Caco-2 (cell line): ENCODE results near the gene CAMK2D. TPM values are rescaled to one million over a fixed set of nuclear protein-coding genes. Genes with fewer than 3 reads are reported as not detected.

ENCODE experiments used
- BruUV-seq: library from RNA; stranded (reverse); fragments of 400-500 nt; replicated peaks from 2 replicates; lab custom pipeline; 2021; lab: Mats Ljungman, UMichigan
- CTCF ChIA-PET: fragments of 300-600 bp; sonication (Branson Sonifier 250); formaldehyde crosslinking; loops from one replicate; lab custom pipeline; 2022; ENCODE audit warnings: antibody characterized with exemption; lab: Charles Lee
- POLR2A ChIA-PET: fragments of 300-600 bp; sonication (Branson Sonifier 250); formaldehyde crosslinking; loops from one replicate; lab custom pipeline; 2022; ENCODE audit warnings: antibody characterized with exemption; lab: Charles Lee
- DNase-seq, 2 experiments: peaks; one replicate each; pipeline versions ENCODE4 v3.0.0 to v3.0.0-alpha.2; 2020 to 2022
- H3K27me3 ChIP-seq: replicated peaks from 2 replicates; pipeline ENCODE4 v1.6.0; 2011; ENCODE audit warnings: low read length; ENCODE audit not compliant: control insufficient read depth, insufficient read depth
- H3K36me3 ChIP-seq: 2 replicates; pipeline ENCODE4 v1.5.1; 2011; ENCODE audit warnings: low read length; ENCODE audit not compliant: control insufficient read depth, insufficient read depth
- H3K4me1 ChIP-seq: fragments of 250-450 bp; sonication (Bioruptor Pico); 2 replicates; pipeline ENCODE4 v1.5.1; 2020; ENCODE audit warnings: mild to moderate bottlenecking
- H3K4me3 ChIP-seq: 2 replicates; pipeline ENCODE4 v1.5.1; 2011; ENCODE audit warnings: low read depth, mild to moderate bottlenecking, control low read depth, low read length
- H3K9me3 ChIP-seq: fragments of 250-450 bp; sonication (Bioruptor Pico); 2 replicates; pipeline ENCODE4 v1.5.1; 2020; ENCODE audit warnings: mild to moderate bottlenecking, moderate library complexity
- H3K27ac Mint-ChIP-seq: one replicate; pipeline ENCODE4 v1.8.0; 2022; ENCODE audit warnings: mixed read lengths; ENCODE audit not compliant: unreplicated experiment
- H3K27me3 Mint-ChIP-seq: one replicate; pipeline ENCODE4 v1.8.0; 2022; ENCODE audit warnings: mixed read lengths; ENCODE audit not compliant: insufficient read depth, unreplicated experiment
- H3K36me3 Mint-ChIP-seq: one replicate; pipeline ENCODE4 v1.8.0; 2022; ENCODE audit warnings: mild to moderate bottlenecking, mixed read lengths; ENCODE audit not compliant: insufficient read depth, unreplicated experiment
- H3K4me1 Mint-ChIP-seq: one replicate; pipeline ENCODE4 v1.8.0; 2022; ENCODE audit warnings: low read depth, mixed read lengths; ENCODE audit not compliant: unreplicated experiment
- H3K4me3 Mint-ChIP-seq: one replicate; pipeline ENCODE4 v1.8.0; 2022; ENCODE audit warnings: mild to moderate bottlenecking, moderate library complexity, mixed read lengths; ENCODE audit not compliant: unreplicated experiment
- H3K9me3 Mint-ChIP-seq: one replicate; pipeline ENCODE4 v1.8.0; 2022; ENCODE audit warnings: mixed read lengths; ENCODE audit not compliant: unreplicated experiment
- intact Hi-C: fragments of 100-400 bp; cut with micrococcal nuclease; formaldehyde crosslinking; loops from one replicate; pipeline ENCODE4 v1.10.0; 2022; ENCODE audit not compliant: unreplicated experiment
- total RNA-seq: library from RNA; stranded (reverse); gene quantifications from 2 replicates; pipeline ENCODE4 v1.2.3, GENCODE V29; 2022
- TF ChIP-seq, protein P1 (sequence below), 2 experiments: fragments of 200-600 bp in 1 of 2; IDR thresholded peaks; 1 replicate in 1 of 2; 2 replicates in 1 of 2; pipeline versions ENCODE4 v1.5.1 to v1.8.0; 2011 to 2022; ENCODE audit warnings: antibody characterized with exemption in 1 of 2, control low read depth in 1 of 2, inconsistent platforms in 1 of 2, low read depth in 1 of 2, low read length in 1 of 2, mild to moderate bottlenecking in 1 of 2, moderate library complexity in 1 of 2; ENCODE audit not compliant: insufficient read depth in 1 of 2, severe bottlenecking in 1 of 2, unreplicated experiment in 1 of 2

CAMK2D gene
- total RNA-seq, 1 experiment from 2014 or later: 65.6 TPM

DNA sequence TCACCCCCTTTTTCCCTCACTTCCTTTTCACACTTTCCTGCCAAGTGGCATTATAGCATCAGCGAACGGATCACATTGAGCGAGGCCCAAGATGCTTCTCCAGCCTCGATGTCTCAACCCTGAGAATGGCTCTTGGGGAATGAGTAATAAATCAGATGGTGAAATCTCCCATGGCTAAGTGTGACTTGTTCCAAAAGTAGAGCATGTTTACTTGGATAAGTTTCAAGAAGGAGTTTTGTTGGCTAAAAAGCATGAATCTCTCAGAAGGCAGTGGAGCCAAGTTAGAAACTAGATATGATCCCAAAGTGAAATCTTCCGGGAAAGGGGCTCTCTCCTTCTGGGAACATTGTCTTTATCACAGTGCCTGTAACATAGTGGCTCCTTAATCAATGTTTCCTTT is 316.3 kb downstream of the CAMK2D start:
- CTCF ChIA-PET: no interaction called here
- POLR2A ChIA-PET: no interaction called here
- Histone ChIP-seq H3K9me3 (no peaks in the 10 kb centered on the region), H3K36me3 (no peaks in the 10 kb centered on the region), H3K4me1 (no peaks in the 10 kb centered on the region), H3K27me3 (no peaks in the 10 kb centered on the region), H3K4me3 (no peak overlapping the region)
- Mint-ChIP-seq H3K9me3 (peaks cover 9% of the 10 kb centered on the region), H3K4me3 (no peak overlapping the region), H3K27ac (no peak overlapping the region), H3K27me3 (no peaks in the 10 kb centered on the region), H3K36me3 (peaks cover 6% of the 10 kb centered on the region), H3K4me1 (peaks cover 5% of the 10 kb centered on the region)
- no peak for DNase-seq
- TF ChIP-seq, protein P1, sequence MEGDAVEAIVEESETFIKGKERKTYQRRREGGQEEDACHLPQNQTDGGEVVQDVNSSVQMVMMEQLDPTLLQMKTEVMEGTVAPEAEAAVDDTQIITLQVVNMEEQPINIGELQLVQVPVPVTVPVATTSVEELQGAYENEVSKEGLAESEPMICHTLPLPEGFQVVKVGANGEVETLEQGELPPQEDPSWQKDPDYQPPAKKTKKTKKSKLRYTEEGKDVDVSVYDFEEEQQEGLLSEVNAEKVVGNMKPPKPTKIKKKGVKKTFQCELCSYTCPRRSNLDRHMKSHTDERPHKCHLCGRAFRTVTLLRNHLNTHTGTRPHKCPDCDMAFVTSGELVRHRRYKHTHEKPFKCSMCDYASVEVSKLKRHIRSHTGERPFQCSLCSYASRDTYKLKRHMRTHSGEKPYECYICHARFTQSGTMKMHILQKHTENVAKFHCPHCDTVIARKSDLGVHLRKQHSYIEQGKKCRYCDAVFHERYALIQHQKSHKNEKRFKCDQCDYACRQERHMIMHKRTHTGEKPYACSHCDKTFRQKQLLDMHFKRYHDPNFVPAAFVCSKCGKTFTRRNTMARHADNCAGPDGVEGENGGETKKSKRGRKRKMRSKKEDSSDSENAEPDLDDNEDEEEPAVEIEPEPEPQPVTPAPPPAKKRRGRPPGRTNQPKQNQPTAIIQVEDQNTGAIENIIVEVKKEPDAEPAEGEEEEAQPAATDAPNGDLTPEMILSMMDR (IDR thresholded peaks at IDR 0.05; ENCODE audit: insufficient read depth in 1 of 2, low read depth in 1 of 2, low read length in 1 of 2, severe bottlenecking in 1 of 2, unreplicated experiment in 1 of 2): no peak
- intact Hi-C loops: no loop called here
- no TSS peak for BruUV-seq

DNA sequence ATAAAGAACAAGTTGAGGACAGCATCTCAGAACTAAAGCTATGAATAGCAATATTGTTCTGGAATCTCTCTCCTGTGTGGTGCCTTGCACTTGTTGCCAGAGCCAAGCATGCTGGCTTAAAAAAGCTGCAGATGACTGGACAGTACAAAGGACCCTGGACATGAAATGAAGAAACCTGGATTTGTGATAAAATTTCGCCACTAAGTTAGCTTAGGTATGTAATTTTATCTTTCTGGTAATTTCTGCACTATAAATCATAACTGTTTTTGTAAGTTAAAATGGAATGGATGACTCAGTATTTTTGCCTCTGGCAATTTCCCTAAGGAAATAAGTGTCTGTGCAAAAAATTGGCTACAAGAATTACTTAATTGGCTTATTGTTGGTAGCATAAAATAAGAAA is 317.2 kb downstream of the CAMK2D start:
- Mint-ChIP-seq H3K4me3 (no peak overlapping the region), H3K27ac (no peak overlapping the region), H3K36me3 (peaks cover 6% of the 10 kb centered on the region), H3K9me3 (peaks cover 9% of the 10 kb centered on the region), H3K4me1 (peaks cover 5% of the 10 kb centered on the region), H3K27me3 (no peaks in the 10 kb centered on the region)
- no peak overlapping the region for H3K4me3 ChIP-seq
- H3K27me3 ChIP-seq: no peaks in the 10 kb centered on the region
- H3K9me3 ChIP-seq: no peaks in the 10 kb centered on the region
- CTCF ChIA-PET: no interaction called here
- no peaks in the 10 kb centered on the region for H3K4me1 ChIP-seq
- no TSS peak for BruUV-seq
- POLR2A ChIA-PET: no interaction called here
- DNase-seq: no peak
- intact Hi-C loops: no loop called here
- H3K36me3 ChIP-seq: no peaks in the 10 kb centered on the region
- TF ChIP-seq, protein P1 (IDR thresholded peaks at IDR 0.05; ENCODE audit: insufficient read depth in 1 of 2, low read depth in 1 of 2, low read length in 1 of 2, severe bottlenecking in 1 of 2, unreplicated experiment in 1 of 2): no peak

DNA sequence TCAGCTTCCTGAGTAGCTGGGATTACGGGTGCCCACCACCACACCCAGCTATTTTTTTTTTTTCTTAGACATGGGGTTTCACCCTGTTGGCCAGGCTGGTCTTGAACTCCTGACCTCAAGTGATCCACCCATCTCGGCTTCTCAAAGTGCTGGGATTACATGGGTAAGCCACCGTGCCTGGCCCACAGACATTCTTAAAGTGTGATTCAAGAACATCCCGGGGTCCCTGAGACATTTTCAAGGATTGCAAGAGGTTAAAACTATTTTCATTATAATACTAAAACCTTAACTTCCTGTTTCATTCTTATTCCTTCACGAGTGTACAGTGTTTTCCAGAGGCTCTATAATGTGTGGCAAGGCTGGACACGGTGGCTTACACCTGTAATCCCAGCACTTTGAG is 318.7 kb downstream of the CAMK2D start:
- Mint-ChIP-seq H3K4me3 (no peak overlapping the region), H3K27ac (no peak overlapping the region), H3K36me3 (peaks cover 6% of the 10 kb centered on the region), H3K4me1 (peaks cover 5% of the 10 kb centered on the region), H3K9me3 (peaks cover 9% of the 10 kb centered on the region), H3K27me3 (no peaks in the 10 kb centered on the region)
- H3K9me3 ChIP-seq: no peaks in the 10 kb centered on the region
- TF ChIP-seq, protein P1 (IDR thresholded peaks at IDR 0.05; ENCODE audit: insufficient read depth in 1 of 2, low read depth in 1 of 2, low read length in 1 of 2, severe bottlenecking in 1 of 2, unreplicated experiment in 1 of 2): no peak
- H3K4me3 ChIP-seq: no peak overlapping the region
- CTCF ChIA-PET: no interaction called here
- no peaks in the 10 kb centered on the region for H3K27me3 ChIP-seq
- H3K4me1 ChIP-seq: no peaks in the 10 kb centered on the region
- no peak for DNase-seq
- BruUV-seq: no TSS peak
- no peaks in the 10 kb centered on the region for H3K36me3 ChIP-seq
- POLR2A ChIA-PET: no interaction called here
- intact Hi-C loops: no loop called here
